22Rv1 (cell line): ENCODE data around the gene LMTK2.

Source experiments
- ZFX ChIP-seq: fragments of 450-650 bp; IDR thresholded peaks from 2 replicates; pipeline ENCODE4 v1.6.1; 2017; ENCODE audit warnings: antibody characterized with exemption, borderline replicate concordance
- TF ChIP-seq, protein P1 (sequence below): fragments of 450-650 bp; IDR thresholded peaks from 2 replicates; pipeline ENCODE4 v1.5.1; 2017; ENCODE audit warnings: mild to moderate bottlenecking

DNA sequence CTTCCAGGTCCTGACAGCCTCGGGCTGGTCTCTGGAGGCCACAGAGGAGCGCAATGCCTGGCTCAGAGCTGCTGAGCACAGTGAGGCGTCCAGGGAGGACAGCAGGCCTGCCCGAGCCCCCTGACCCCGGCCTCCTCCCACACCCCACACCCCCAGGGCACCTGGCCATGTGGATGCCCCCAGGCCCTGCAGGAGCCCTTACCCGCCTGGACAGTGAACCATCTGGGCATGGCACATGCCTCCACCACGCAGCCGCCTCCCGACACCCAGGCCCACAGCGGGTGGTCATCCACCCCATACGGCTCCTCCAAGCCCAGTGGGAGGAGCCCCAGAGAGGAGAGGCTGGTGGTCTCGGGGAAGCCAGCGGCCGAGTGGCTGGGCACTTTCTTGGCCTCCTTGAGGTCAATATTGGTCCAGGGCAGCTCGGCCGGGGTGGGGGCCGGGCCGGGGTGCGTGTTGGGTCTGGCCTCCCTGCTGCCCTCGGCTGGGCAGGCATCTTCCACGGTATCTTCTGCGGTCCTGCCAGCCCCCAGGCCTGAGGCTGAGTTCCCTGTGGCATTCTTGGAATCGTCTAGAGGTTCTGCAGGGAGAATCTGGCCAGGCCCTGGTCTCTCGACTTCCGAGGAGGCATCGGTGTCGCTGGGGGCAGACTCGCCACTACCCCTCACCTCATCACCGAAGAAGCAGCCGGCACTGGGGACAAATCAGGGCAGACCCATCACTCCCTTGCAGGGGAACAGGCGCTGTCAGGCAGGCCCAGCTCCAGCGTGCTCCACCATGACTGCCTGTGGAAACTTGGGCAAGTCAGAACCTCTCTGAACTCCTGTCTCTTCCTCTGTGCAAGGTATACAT, 126.8 kb downstream of the LMTK2 start:
- TF ChIP-seq, protein P1, sequence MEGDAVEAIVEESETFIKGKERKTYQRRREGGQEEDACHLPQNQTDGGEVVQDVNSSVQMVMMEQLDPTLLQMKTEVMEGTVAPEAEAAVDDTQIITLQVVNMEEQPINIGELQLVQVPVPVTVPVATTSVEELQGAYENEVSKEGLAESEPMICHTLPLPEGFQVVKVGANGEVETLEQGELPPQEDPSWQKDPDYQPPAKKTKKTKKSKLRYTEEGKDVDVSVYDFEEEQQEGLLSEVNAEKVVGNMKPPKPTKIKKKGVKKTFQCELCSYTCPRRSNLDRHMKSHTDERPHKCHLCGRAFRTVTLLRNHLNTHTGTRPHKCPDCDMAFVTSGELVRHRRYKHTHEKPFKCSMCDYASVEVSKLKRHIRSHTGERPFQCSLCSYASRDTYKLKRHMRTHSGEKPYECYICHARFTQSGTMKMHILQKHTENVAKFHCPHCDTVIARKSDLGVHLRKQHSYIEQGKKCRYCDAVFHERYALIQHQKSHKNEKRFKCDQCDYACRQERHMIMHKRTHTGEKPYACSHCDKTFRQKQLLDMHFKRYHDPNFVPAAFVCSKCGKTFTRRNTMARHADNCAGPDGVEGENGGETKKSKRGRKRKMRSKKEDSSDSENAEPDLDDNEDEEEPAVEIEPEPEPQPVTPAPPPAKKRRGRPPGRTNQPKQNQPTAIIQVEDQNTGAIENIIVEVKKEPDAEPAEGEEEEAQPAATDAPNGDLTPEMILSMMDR = no peak
- no peak for TF ChIP-seq ZFX
